HEK293 (cell line): ENCODE data around the gene BMF.

ENCODE experiments used
- EGR2 ChIP-seq: fragments of 450-650 bp; formaldehyde crosslinking; IDR thresholded peaks from 2 replicates; pipeline ENCODE4 v1.5.1; 2016; ENCODE audit warnings: low read depth, missing biosample characterization, missing genetic modification characterization
- GLI2 ChIP-seq: fragments of 450-650 bp; formaldehyde crosslinking; IDR thresholded peaks from 2 replicates; pipeline ENCODE4; 2017; ENCODE audit warnings: missing biosample characterization, missing genetic modification characterization, low read depth, borderline replicate concordance
- GLIS2 ChIP-seq: fragments of 450-650 bp; formaldehyde crosslinking; IDR thresholded peaks from 2 replicates; pipeline ENCODE4 v1.5.1; 2016; ENCODE audit warnings: missing biosample characterization, missing genetic modification characterization
- HOXD13 ChIP-seq: sonication (generic); formaldehyde crosslinking; IDR thresholded peaks from 2 replicates; pipeline ENCODE4 v1.8.0; 2022; ENCODE audit warnings: missing genetic modification reagents, borderline replicate concordance
- KLF10 ChIP-seq: fragments of 450-650 bp; IDR thresholded peaks from 2 replicates; pipeline ENCODE4 v1.5.1; 2018; ENCODE audit warnings: missing biosample characterization, mild to moderate bottlenecking, missing genetic modification characterization
- KLF9 ChIP-seq: fragments of 450-650 bp; formaldehyde crosslinking; IDR thresholded peaks from 2 replicates; pipeline ENCODE4 v1.5.1; 2016; ENCODE audit warnings: missing biosample characterization, missing genetic modification characterization, low read depth
- MYNN ChIP-seq: fragments of 450-650 bp; formaldehyde crosslinking; IDR thresholded peaks from 2 replicates; pipeline ENCODE4 v1.5.1; 2016; ENCODE audit warnings: missing biosample characterization, missing genetic modification characterization, borderline replicate concordance
- PATZ1 ChIP-seq: fragments of 450-650 bp; formaldehyde crosslinking; IDR thresholded peaks from 2 replicates; pipeline ENCODE4 v1.5.1; 2016; ENCODE audit warnings: missing biosample characterization, missing genetic modification characterization
- RBAK ChIP-seq: fragments of 450-650 bp; formaldehyde crosslinking; IDR thresholded peaks from 2 replicates; pipeline ENCODE4 v1.5.1; 2016; ENCODE audit warnings: missing biosample characterization, missing genetic modification characterization
- REPIN1 ChIP-seq: fragments of 450-650 bp; formaldehyde crosslinking; IDR thresholded peaks from 2 replicates; pipeline ENCODE4 v1.5.1; 2017; ENCODE audit warnings: missing biosample characterization, missing genetic modification characterization, low read depth
- REST ChIP-seq: fragments of 450-650 bp; formaldehyde crosslinking; IDR thresholded peaks from 2 replicates; pipeline ENCODE4 v1.5.1; 2016; ENCODE audit warnings: missing biosample characterization, missing genetic modification characterization
- SP3 ChIP-seq: fragments of 450-650 bp; formaldehyde crosslinking; IDR thresholded peaks from 2 replicates; pipeline ENCODE4 v1.5.1; 2016; ENCODE audit warnings: missing biosample characterization, missing genetic modification characterization
- TRIM28 ChIP-seq: IDR thresholded peaks from 2 replicates; pipeline ENCODE4 v1.6.1; 2011; ENCODE audit warnings: low read length, control low read depth, borderline replicate concordance
- ZFP3 ChIP-seq: fragments of 450-650 bp; formaldehyde crosslinking; IDR thresholded peaks from 2 replicates; pipeline ENCODE4 v1.5.1; 2016; ENCODE audit warnings: low read depth, missing biosample characterization, missing genetic modification characterization
- ZFP41 ChIP-seq: fragments of 450-650 bp; formaldehyde crosslinking; IDR thresholded peaks from 2 replicates; pipeline ENCODE4 v1.5.1; 2016; ENCODE audit warnings: missing biosample characterization, missing genetic modification characterization, borderline replicate concordance
- ZFP69B ChIP-seq: fragments of 450-650 bp; formaldehyde crosslinking; IDR thresholded peaks from 2 replicates; pipeline ENCODE4 v1.5.1; 2016; ENCODE audit warnings: missing biosample characterization, missing genetic modification characterization
- ZNF112 ChIP-seq: fragments of 450-650 bp; formaldehyde crosslinking; IDR thresholded peaks from 2 replicates; pipeline ENCODE4 v1.5.0; 2017; ENCODE audit warnings: missing biosample characterization, missing genetic modification characterization
- ZNF121 ChIP-seq: fragments of 450-650 bp; formaldehyde crosslinking; IDR thresholded peaks from 2 replicates; pipeline ENCODE4 v1.5.1; 2016; ENCODE audit warnings: missing biosample characterization, missing genetic modification characterization
- ZNF16 ChIP-seq: fragments of 450-650 bp; formaldehyde crosslinking; IDR thresholded peaks from 2 replicates; pipeline ENCODE4 v1.5.1; 2016; ENCODE audit warnings: low read depth, missing biosample characterization, missing genetic modification characterization
- ZNF18 ChIP-seq: fragments of 450-650 bp; formaldehyde crosslinking; IDR thresholded peaks from 2 replicates; pipeline ENCODE4 v1.5.1; 2016; ENCODE audit warnings: missing biosample characterization, missing genetic modification characterization
- ZNF184 ChIP-seq: fragments of 450-650 bp; IDR thresholded peaks from 2 replicates; pipeline ENCODE4 v1.5.1; 2018; ENCODE audit warnings: missing biosample characterization, mild to moderate bottlenecking, missing genetic modification characterization
- ZNF214 ChIP-seq: fragments of 450-650 bp; formaldehyde crosslinking; IDR thresholded peaks from 2 replicates; pipeline ENCODE4 v1.5.1; 2017; ENCODE audit warnings: missing biosample characterization, mild to moderate bottlenecking, missing genetic modification characterization, borderline replicate concordance
- ZNF529 ChIP-seq: fragments of 450-650 bp; formaldehyde crosslinking; IDR thresholded peaks from 2 replicates; pipeline ENCODE4 v1.5.1; 2017; ENCODE audit warnings: missing genetic modification characterization, missing biosample characterization; ENCODE audit not compliant: insufficient replicate concordance
- ZNF530 ChIP-seq: fragments of 450-650 bp; formaldehyde crosslinking; IDR thresholded peaks from 2 replicates; pipeline ENCODE4 v1.5.1; 2016; ENCODE audit warnings: low read depth, missing biosample characterization, missing genetic modification characterization
- ZNF555 ChIP-seq: fragments of 450-650 bp; formaldehyde crosslinking; conservative IDR thresholded peaks from 2 replicates; pipeline ENCODE4 v1.5.1; 2017; ENCODE audit warnings: missing biosample characterization, mild to moderate bottlenecking, missing genetic modification characterization, inconsistent platforms
- ZNF596 ChIP-seq: fragments of 450-650 bp; IDR thresholded peaks from 2 replicates; pipeline ENCODE4 v1.5.0; 2018; ENCODE audit warnings: missing biosample characterization, mild to moderate bottlenecking, missing genetic modification characterization, moderate library complexity
- ZNF654 ChIP-seq: fragments of 450-650 bp; formaldehyde crosslinking; IDR thresholded peaks from 2 replicates; pipeline ENCODE4 v1.5.1; 2016; ENCODE audit warnings: low read depth, missing biosample characterization, missing genetic modification characterization
- ZNF701 ChIP-seq: fragments of 450-650 bp; formaldehyde crosslinking; IDR thresholded peaks from 2 replicates; pipeline ENCODE4 v1.5.1; 2016; ENCODE audit warnings: missing biosample characterization, missing genetic modification characterization
- ZNF776 ChIP-seq: fragments of 450-650 bp; formaldehyde crosslinking; IDR thresholded peaks from 2 replicates; pipeline ENCODE4 v1.5.0; 2017; ENCODE audit warnings: missing biosample characterization, missing genetic modification characterization, borderline replicate concordance
- ZNF785 ChIP-seq: fragments of 450-650 bp; formaldehyde crosslinking; IDR thresholded peaks from 2 replicates; pipeline ENCODE4 v1.5.1; 2016; ENCODE audit warnings: missing biosample characterization, missing genetic modification characterization
- ZSCAN23 ChIP-seq: fragments of 450-650 bp; formaldehyde crosslinking; IDR thresholded peaks from 2 replicates; pipeline ENCODE4 v1.5.1; 2016; ENCODE audit warnings: missing biosample characterization, missing genetic modification characterization
- ZSCAN4 ChIP-seq: fragments of 450-650 bp; formaldehyde crosslinking; IDR thresholded peaks from 2 replicates; pipeline ENCODE4 v1.5.1; 2017; ENCODE audit warnings: missing biosample characterization, missing genetic modification characterization
- TF ChIP-seq, protein P1 (sequence below): fragments of 450-650 bp; formaldehyde crosslinking; IDR thresholded peaks from 2 replicates; pipeline ENCODE4 v1.5.1; 2016; ENCODE audit warnings: missing biosample characterization, missing genetic modification characterization

BMF gene

DNA sequence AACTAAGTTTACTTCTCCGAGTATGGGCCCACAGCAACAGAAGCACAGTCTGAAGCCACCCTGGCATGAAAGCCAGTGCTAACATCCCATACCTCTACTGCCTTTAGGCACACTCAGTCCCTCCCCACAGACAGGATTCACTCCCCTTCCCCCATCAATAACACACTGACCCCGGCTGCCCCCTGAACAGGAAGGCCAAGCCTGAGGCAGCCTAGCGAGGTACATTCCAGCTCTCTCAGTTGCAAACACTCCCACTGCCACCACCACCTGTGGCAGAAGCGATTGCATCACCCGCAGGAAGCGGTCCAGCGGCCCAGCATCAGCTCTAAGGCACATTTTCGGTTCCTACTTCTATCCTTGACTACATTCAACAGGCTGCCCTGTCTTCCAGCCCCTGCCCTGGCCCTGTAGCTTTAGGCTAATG, 7.0 kb upstream of the BMF start (continued):
- TF ChIP-seq PATZ1 (tag by site-specific recombination) (0 out of 2 replicates have a peak, but pooled peaks have one; percentile 13), ZFP69B (tag by site-specific recombination) (peak; percentile 59), MYNN (tag by site-specific recombination) (no peak), RBAK (tag by site-specific recombination) (no peak), ZSCAN4 (tag by site-specific recombination) (no peak), ZNF184 (tag by site-specific recombination) (no peak), ZNF16 (no peak), ZNF112 (tag by site-specific recombination) (no peak), ZNF121 (tag by site-specific recombination) (no peak), ZNF654 (no peak), ZNF596 (no peak), ZFP41 (tag by site-specific recombination) (no peak), ZNF18 (tag by site-specific recombination) (no peak), SP3 (tag by site-specific recombination) (no peak), GLI2 (tag by site-specific recombination) (no peak), ZNF529 (tag by site-specific recombination) (no peak), ZNF530 (tag by site-specific recombination) (no peak), KLF9 (no peak), KLF10 (no peak), EGR2 (tag by site-specific recombination) (no peak), TRIM28 (no peak), REST (tag by site-specific recombination) (peak; percentile 45; the same call in 1 of the 2 replicates), REPIN1 (tag by site-specific recombination) (no peak), ZFP3 (tag by site-specific recombination) (no peak), ZSCAN23 (tag by site-specific recombination) (no peak), ZNF555 (no peak), ZNF776 (tag by site-specific recombination) (no peak), ZNF785 (no peak), GLIS2 (tag by site-specific recombination) (no peak), ZNF214 (tag by site-specific recombination) (no peak), ZNF701 (tag by site-specific recombination) (no peak), HOXD13 (peak; percentile 72; the same call in 1 of the 2 replicates)
- TF ChIP-seq, protein P1, sequence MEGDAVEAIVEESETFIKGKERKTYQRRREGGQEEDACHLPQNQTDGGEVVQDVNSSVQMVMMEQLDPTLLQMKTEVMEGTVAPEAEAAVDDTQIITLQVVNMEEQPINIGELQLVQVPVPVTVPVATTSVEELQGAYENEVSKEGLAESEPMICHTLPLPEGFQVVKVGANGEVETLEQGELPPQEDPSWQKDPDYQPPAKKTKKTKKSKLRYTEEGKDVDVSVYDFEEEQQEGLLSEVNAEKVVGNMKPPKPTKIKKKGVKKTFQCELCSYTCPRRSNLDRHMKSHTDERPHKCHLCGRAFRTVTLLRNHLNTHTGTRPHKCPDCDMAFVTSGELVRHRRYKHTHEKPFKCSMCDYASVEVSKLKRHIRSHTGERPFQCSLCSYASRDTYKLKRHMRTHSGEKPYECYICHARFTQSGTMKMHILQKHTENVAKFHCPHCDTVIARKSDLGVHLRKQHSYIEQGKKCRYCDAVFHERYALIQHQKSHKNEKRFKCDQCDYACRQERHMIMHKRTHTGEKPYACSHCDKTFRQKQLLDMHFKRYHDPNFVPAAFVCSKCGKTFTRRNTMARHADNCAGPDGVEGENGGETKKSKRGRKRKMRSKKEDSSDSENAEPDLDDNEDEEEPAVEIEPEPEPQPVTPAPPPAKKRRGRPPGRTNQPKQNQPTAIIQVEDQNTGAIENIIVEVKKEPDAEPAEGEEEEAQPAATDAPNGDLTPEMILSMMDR (tag by site-specific recombination) = no peak
